HG03460 (cell line): ENCODE data around the gene NUTM2G.
"Not testable (repeated sequence)": the region's sequence is repeated elsewhere in the genome, so short reads cannot be mapped to it uniquely, and the experiment has no call there.

Experiments used
- ATAC-seq: cut with Tn5 transposase; IDR thresholded peaks from one replicate; pipeline ENCODE4 v1.9.1; 2021; ENCODE audit not compliant: unreplicated experiment

The NUTM2G gene

GRCh38 chr9:96941628-96942027 lies 13.0 kb downstream of the NUTM2G start:
- not testable (repeated sequence) for ATAC-seq

- ATAC-seq: not testable (repeated sequence)
Measured at GRCh38 chr9:96942181-96942580, 13.5 kb downstream of the NUTM2G start.

GRCh38 chr9:96949346-96949745 lies 20.7 kb downstream of the NUTM2G start:
- ATAC-seq: not testable (repeated sequence)

GRCh38 chr9:96950539-96950938 lies 21.9 kb downstream of the NUTM2G start:
- ATAC-seq: not testable (repeated sequence)

GRCh38 chr9:96967591-96967990 lies 38.9 kb downstream of the NUTM2G start:
- ATAC-seq: not testable (repeated sequence)

GRCh38 chr9:96972552-96972951 lies 43.9 kb downstream of the NUTM2G start:
- ATAC-seq: not testable (repeated sequence)

GRCh38 chr9:96974037-96974436 lies 45.4 kb downstream of the NUTM2G start:
- not testable (repeated sequence) for ATAC-seq

- ATAC-seq: not testable (repeated sequence)
Measured at GRCh38 chr9:96983496-96984122, 55.0 kb downstream of the NUTM2G start.

GRCh38 chr9:96984139-96984538 lies 55.5 kb downstream of the NUTM2G start:
- not testable (repeated sequence) for ATAC-seq

- not testable (repeated sequence) for ATAC-seq
Measured at GRCh38 chr9:96984887-96985286, 56.2 kb downstream of the NUTM2G start.
